Stimulated activated CD4-positive, alpha-beta T cell treated with anti-CD3 and anti-CD28 coated beads, Interleukin-4, amount 100 ng/mL, for 48 hours (primary cell): ENCODE data around the gene DCP1B.

ENCODE experiments used
- DNase-seq, 2 donors: peaks; one replicate each; pipeline ENCODE4 v3.0.0-alpha.2; 2020; ENCODE audit warnings: low read depth in 2 of 2

The DCP1B gene

DNA sequence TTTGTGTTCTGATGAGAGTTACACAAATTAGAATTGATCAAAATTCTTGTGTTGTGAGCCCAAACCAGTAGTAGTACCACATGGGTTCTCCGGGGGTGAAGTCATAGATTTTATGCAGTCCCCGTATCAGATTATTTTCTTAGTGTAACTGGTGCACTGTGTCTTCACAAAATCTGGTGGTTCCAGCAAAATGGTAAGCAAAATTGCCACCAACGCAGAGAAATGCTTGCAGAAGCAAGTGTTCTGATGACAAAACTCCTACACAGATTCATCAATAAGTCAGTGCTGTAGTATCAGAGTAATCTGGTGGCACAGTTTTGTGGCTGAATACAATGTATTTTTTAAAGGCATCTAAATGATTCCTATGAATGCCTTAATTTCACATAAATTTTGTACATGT, 84.5 kb downstream of the DCP1B start:
- DNase-seq = no peak

DNA sequence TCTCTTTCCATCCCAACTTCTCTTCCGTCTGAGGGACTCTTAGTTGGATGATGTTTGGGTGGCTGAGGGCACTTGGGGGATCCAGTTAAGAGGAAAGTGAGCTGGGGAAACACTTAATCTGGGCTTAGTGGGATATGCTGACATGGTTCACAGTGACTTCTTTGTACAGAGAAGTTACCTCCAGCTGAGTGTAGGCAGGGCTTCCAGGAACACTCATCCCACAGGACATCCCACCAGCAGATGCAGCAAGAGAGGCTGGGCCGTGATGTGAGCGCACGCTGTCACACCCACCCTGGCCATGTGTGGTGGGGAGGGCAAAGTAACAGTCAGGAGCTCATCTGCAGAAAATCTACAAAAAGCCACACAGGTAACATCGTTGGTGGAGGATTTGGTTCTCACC, 85.0 kb downstream of the DCP1B start:
- no peak for DNase-seq

DNA sequence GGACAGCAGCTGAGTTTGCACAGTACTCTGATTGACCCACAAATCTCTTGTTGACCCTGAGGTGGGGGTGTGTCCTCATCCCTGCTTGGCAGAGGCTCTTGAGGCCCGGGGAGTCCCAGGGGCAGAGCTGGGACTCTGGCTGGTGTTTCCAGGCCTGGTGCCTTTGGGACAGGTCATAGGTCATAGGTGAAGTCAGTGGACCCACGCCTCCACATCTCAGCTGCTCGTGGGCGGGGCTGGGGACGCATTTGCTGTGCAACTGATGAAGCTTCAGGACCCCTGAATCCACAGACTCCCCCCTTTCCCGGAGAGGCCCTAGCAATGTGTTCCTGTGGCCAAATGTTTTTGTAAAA, 85.4 kb downstream of the DCP1B start:
- no peak for DNase-seq

DNA sequence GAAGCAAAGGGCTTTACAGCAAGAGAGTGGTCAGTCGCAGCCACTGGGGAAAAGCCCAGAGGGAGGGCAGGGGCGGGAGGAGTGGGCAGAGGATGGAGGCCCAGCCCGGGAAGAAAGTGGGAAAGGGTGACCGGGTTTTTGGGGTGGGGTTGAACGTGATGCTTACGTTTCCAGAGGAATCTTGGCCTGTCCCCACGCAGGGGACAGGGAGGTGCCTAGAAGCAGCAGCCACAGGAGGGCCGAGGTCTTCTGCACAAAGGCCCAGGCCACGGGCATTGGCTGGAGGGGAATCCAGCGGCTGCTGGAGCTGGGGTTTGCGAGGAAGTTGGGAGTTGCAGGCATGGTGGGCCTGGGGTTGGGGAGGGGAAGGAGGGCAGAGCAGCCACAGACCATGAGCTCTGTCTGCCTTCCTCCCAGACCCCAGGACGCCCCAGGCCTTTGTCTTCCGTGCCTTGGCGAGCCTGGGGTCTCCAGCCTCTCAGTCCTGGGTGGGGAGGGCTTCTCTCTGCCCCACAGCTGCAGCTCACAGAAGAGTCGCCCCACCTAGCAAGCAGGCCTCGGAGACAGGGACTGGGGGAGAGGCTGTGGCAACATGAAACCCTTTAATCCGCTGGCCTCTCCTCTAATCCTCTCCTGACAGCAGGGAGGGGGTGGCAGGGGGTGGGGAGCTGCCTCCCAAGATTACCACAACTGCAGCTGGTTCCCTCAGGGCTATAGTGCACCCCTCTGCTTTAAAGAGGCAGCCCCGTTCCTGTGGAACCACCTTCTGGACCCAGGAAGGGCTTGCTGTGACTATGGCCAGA, 86.0 kb downstream of the DCP1B start, which contains the start of gene CACNA2D4:
Gene CACNA2D4, minus strand, starts transcription at position 572 of the 803 bp plus-strand sequence. Its CDS starts 179 bp downstream, at position 393.
- DNase-seq = no peak

DNA sequence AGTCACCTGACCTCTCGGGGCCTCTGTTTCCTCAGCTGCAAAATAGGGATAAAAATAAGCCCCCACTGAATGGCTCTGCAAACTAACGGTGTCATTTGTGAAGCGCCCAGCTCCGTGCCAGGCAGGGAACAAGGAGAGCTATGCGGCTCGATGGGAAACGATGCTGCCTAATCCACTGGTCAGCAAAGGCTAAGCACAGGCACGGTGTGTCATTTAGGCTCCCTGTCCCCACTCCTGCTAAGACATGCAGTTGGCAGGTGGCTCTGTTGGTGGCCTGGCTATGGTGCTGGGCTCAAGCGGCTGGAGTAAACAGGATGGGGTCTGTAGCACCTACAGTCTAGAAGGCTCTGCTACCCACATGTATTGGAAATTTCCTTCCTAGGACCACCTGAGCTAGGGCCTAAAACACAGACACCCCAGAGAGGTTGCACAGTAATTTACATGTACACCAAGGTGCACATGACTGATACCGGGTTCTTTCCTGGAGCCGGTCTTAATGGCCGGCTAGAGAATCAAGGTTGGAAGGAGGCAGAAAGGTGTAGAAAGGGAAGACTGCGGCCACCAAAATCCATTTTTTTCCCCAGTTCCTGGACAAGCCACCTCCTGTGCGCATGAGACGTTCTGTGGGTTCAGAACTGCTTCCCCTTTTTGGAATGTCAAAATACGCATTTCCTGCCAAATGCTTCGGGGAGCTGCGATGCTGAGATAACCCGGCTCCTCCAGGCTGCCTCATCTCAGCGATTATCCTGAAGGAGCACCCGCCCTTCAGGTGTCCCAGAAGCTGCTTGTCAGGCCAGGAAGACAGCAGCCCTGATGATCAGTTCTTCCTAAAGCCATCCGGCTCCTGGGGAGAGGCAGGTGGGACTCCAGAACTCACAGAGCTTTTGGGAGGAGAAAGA, 86.8 kb downstream of the DCP1B start:
- DNase-seq = no peak

DNA sequence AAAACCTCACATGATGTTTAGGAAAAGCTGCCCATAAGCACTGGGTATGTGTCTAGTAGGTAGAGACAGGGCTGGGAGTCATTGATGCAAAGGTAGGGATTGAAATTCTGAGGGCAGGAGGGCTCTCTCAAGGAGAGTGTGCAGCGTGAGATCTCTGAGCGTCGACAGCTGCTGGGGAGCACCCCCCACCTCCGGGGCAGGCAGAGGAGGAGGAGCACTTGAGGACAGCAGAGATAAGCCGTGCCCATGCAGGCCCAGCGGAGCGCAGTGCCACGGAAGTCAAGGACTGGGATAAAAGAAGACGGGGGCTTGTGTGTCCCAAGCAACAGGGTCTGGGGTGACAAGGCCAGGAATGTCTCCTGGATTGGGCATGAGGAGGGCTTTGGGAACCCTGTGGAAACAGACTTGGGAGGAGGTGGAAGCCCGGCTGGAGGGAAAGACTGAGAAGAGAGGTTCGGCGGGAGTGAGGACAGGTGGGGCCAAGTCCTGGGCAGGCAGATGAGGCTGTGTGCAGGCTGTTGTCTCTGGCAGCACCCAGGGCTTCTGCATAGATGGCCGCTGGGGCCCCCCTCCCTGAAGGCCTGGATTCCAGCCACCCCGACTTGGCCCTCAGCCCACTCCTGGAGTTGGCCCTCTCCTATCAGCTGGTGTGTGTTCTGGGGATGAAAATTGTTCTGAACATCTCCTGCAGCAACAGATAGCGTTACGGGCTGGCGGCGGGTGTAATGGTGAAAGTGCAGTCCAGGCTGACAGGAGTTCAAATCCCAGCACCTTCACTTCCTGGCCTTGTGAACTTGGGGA, 87.7 kb downstream of the DCP1B start:
- no peak for DNase-seq

DNA sequence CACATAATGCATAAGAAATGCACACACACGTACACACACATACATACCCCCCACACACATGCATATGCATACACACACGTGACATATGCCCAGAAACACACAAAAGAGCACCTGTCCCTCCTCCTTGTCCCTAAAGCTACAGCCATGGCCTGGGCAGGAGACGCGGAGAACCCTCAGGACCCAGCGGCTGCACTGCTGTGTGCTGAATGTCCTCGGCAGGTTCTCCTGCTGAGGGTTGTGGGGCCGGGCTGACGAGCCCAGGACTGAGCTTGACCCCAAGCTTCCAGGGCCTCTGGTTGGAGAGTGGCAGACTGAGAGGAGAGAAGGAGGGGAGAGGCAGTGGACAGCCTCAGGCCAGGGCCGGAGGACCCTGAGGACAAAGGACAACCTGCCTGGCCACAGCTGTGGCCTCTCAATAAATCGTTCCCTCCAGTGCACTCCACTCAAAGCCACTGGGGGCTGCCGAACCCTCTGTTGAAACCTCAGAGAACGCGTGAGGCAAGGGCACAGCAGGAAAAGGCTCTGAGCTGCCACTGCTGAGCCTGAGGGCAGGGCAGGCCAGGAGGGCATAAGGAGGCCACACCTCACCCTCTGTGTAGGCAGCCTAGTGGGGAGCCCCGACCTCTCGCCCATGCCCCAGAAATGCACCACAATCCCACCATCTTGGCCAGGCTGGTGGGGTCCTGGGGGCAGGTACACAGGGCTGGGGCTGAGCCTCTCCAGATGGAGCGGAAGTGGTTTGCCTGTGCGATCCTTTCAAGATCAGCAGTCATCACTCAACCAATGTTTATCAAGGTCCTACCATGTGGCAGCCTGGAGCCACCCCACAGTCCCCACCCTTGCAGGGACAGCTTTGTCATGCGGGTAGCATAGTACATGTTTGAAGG, 88.9 kb downstream of the DCP1B start:
- no peak for DNase-seq

DNA sequence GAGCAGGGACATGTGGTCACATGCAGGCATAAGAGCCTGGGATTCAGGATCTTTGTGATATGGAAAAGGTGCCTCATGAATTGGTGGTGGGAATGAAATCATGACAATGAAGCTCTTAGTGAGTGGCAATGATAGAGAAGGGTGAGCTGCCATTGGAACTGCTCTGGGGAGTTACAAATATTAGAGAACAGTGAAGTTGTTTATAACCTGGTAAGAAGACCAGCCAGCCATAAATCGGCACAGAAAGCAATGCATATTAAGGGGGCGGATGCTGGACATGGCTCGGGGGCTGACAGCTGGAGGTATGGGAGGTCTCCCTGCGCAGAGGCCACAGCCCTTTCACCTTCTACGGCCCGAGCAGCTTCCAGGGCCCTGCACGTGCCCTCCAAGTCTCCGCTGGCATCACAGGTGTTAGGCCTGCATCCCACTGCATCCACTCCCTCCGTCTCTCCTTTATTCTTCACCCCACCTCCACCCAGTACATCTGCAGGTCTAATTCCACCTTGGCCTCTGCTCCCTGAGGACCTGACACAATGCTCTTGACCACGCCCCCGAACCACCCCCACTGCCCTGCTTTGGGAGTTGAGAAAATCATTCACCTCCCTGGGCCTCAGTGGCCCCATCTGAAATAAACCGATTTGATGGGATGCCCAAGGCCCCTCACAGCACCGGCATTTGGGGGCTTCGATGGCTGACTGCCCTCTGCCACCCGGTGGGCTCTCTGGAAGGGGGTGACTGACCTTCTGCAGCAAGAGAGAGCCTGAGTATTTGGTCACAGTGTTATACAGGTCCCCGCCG, 89.9 kb downstream of the DCP1B start:
- DNase-seq = no peak

DNA sequence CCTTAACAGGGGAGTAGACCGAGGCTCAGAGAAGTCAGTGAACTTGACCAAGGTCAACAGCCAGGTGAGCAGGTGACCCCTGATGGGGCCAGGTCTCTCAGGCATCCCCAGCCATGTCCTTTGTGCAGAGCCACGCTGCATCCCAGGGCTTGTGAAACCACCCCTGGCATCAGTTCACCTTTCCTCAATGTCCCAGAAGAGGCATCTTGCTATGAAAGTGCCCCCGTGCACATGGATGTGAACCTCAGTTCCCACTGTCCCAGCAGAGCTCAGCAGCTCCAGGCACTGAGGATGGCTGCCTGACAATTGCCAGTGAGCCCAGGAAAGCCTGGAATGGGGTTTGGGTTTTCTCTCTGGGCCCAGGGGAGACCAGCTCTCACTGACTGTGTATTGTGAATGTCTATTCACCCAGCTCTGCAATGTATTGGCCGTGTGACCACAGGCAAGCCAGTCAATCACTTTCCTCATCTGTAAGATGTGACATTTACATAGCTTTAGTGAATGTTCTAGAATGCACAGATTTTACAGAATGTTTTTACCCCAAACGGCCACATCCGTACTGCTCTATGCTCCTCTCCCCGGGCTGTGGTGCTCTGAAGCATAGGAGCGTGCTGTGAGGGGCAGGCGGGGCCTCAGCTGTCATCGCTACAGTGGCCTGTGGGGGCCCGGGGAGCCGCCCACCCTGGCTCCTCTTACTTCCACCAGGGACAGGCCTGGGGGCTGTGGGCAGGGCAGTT, 90.7 kb downstream of the DCP1B start:
- no peak for DNase-seq

DNA sequence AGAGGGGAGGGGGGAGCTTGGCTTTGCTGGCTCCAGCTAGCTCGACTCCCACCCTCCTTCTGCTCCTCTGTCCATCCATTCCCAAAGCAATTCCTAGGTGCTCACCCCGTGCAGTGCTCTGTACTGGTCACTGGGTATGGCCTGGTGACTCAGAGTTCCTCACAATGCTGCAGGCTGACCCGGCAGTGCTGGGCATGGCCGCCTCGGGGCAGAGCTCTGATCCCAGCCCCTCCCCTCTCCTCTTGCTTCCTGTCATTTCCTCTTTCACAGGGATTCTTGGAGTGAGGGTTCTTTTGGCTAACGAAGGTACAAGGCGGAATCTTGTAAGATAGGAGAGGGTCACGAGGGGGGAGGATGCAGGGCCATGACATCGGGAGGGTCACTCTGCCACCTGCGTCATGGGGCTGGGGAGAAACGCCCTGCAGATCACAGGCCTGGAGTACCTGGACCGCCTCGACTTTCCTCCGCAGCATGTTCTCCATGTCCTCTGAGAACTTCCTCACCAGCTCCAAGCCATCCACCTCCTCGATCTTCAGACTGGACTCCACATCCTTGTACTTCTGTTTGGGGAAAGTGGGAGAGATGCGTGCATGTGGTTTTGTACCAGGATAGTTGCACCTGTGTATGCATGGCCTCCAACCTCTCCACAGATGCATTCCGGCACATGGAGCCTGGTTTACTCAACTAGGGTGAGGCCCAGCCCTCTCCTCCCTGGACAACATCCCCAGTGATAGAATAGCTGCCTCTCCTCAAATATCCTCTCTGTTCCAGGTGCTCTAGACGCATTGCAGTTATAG, 91.5 kb downstream of the DCP1B start:
- DNase-seq = no peak

DNA sequence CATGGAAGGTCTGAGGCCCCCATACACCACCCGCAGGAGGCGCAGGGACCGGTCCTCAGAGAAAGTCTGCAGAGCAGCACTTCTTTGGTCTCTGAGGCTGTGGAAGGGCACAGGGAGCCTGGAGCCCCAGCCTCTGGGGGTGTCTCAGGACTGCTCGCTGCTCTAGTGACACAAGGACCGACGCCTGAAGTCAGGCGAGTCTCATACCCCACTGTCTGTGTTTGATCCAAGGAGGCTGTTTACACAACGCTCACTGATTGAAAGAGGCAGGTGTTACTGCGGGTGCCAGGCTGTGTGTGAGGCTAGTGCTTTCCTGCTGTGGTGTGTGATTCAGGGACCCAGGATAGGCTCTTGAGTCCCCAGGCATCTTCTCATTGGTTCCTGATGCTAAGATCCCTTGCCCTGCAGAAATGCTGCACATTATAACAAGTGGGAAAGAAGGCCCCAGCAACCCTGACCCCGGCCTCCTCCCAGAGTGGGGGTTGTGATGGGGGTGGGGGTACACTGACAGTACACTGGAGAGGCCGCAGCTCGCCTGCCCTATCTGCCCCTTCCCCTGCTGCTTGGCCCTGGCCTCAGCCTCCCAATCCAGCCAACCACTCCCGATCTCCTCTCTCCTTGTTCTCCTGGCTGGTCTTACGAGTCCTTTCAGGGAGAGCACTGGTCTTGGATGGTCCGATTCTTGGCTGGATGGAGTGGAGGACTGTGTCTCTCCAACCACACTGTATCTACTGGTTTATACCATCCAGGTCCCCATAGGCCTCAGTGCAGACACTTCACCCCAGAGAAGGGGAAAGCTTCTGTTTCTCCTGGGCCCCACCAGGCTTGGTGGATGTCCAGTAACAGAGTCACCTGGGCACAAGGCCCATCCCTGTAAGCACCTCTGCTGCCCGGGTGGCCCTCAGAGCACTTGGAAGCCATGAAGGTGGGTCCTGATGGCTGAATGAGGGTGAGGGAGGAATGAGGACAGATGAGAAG, 92.4 kb downstream of the DCP1B start:
- DNase-seq = no peak

DNA sequence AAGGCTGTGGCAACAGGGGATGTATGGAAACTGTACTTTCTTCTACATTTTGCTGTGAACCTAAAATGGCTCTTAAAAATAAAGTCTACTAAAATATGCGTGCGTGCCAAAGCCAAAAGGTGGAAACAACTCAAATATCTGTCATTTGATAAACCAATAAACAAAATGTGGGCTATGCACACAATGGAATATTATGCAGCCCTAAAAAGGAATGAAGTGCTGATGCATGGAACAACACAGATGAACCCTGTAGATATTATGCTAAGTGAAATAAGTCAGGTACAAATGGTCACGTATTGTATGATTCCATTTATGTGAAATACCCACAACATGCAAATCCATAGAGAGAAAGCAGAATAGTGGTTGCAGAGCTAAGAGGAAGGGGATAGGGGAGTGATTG, 93.8 kb downstream of the DCP1B start:
- no peak for DNase-seq

DNA sequence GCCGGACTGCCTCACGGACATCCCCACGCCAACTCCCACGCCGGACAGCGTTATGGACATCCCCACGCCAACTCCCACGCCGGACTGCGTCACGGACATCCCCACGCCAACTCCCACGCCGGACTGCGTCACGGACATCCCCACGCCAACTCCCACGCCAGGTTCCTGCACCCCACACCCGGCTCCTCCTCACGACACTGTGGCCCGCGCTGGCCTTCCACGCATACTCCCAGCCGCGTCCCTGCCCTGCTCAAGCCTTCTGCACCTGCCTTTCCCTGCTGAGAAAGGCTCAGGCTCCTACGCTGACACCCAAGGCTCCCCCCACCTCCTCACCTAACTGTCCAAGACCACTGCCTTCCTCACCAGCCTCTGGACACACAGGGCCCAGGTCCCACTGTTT, 95.5 kb downstream of the DCP1B start:
- no peak for DNase-seq

DNA sequence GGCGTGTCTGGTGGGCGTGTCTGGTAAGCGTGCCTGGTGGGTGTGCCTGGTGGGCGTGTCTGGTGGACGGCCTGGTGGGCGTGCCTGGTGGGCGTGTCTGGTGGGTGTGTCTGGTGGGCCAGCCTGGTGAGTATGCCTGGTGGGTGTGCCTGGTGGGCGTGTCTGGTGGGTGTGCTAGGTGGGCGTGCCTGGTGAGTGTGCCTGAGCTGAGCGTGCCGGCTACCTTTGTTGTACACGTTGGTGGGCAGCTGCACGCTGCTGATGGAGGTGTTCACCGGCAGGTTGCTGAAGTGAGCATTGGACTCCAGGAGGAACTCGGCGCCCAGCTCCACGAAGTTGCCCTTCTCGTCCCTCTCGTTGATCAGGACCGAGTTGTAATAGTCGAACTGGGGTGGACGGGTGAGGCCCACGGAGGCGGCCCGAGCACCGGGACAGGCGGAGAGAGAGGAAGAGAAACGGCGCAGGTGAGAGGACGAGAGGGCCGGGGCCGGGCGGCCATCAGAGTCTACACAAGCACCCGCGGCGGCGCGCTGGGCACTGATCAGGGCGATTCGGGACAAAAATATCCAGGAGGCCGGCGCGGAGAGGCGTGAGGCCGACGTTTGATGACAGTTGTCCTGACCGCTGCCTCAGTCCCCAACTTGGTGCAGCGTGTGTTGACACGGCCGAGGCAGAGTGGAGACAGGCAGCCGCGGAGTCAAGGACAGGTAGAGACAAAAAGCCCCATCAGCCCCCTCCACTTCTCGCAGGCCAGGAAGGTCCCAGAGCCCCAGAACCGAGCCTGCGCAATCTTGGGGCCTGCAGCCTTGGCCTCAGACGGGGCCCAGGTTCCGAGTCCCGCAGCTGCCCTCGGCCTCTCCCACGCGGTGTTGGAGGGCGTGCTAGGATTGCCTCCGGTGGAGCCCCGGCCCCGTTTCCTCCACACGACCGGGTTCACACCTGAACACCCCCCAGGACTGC, 96.3 kb downstream of the DCP1B start:
- DNase-seq = no peak

DNA sequence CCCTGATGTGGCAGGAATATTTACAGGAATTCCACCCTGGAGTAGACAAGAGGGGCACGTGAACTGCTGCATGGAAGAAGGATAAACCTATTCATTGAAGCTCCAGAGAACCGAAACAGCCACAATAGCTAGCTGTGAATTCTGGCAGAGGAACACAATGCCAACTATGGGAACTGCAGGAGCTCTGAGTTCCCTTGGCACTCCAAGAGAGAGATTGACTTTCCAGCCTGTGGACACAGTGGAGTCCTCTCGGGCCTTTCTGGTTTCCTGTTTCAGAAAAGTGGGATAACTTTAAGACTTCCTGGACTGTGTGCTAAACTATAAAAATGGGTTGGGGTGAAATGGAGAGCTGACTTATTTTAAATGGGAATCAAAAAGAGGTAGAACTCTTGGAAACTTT, 97.7 kb downstream of the DCP1B start:
- no peak for DNase-seq

DNA sequence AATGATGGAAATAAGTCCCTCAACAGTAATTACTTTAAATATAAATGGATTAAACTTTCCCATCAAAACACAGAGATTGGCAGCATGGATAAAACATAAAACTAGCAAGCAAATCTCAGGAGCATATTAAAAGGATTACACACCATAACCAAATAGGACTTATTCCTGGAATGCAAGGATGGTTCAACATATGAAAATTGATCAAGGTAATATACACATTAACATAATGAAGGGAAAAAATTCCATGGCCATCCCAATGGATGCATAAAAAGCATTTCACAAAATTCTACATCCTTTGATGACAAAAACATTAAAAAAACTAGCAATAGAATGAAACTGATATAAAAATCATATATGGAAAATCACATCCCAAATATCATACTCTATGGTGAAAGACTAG, 99.4 kb downstream of the DCP1B start:
- DNase-seq = no peak
